Measurements from ENCODE around the gene MPG. TPM values are rescaled to one million over a fixed set of nuclear protein-coding genes. Genes with fewer than 3 reads are reported as not detected.
"Not testable (repeated sequence)": the region's sequence is repeated elsewhere in the genome, so short reads cannot be mapped to it uniquely, and the experiment has no call there.

MPG gene
- total RNA-seq, 1 donor from 2014 or later, result 72.0 TPM

- not testable (repeated sequence) for H3K9ac ChIP-seq (ENCODE audit: low read depth in 1 of 3, low read length in 3 of 3); H3K4me3 ChIP-seq (ENCODE audit: low read length in 3 of 3); H3K9me3 ChIP-seq (ENCODE audit: control insufficient read depth in 3 of 3, low read length in 3 of 3); H3K27ac ChIP-seq (ENCODE audit: low read depth, low read length); H3K4me1 ChIP-seq (ENCODE audit: control insufficient read depth in 3 of 3, insufficient read depth in 3 of 3, low read length in 3 of 3); H3K27me3 ChIP-seq (ENCODE audit: control insufficient read depth in 3 of 3, insufficient read depth in 3 of 3, low read length in 3 of 3)
- H3K36me3 ChIP-seq (ENCODE audit: control insufficient read depth in 3 of 3, insufficient read depth in 3 of 3, low read length in 3 of 3), result peaks cover 6 to 11% (median 8%) of the 10 kb centered on the region in 3 donors
These were observed 45.7 kb downstream of the MPG start for GRCh38 chr16:123558-124350.

DNA sequence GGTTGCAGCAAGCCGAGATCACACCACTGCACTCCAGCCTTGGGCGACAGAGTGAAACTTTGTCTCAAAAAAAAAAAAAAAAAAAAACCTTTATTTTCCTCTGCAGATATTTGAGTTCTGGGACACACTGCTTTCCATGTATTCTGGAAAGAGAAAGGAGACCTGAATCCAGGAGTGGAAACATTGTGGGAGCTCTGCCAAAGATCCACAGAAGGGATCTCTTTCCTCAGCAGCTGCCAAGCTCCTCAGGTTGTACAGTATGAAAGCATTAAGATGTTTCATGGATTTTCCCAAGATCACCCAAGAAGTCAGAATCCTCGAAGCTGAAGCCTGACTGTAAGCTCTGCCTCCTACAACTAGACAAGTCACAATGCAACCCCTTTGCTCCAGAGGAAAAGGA is 47.0 kb downstream of the MPG start:
- Histone ChIP-seq H3K4me3 (ENCODE audit: low read length in 3 of 3) (no peak overlapping the region), H3K36me3 (ENCODE audit: control insufficient read depth in 3 of 3, insufficient read depth in 3 of 3, low read length in 3 of 3) (peaks cover 5 to 11% (median 6%) of the 10 kb centered on the region in 3 donors)

DNA sequence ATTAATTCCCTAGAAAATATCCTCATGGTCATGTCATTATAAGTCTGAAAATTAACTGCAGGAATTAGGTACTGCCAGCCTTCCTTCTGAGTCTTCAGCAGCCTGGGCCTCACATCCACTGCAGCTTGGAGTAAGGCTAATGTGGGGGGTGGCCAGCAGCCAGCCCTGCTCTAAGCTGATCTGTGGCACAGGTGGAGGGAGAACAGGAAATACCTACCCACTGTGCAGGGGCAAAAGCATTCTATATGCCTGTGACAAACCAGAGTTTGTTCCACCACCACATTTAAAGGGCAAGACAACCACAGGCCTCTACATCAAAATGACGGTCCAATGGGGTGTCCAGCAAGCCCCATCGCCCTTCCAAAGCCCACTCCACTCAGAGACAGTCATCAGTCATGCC is 51.0 kb downstream of the MPG start:
- Histone ChIP-seq H3K4me3 (ENCODE audit: low read length in 3 of 3) (no peak overlapping the region), H3K36me3 (ENCODE audit: control insufficient read depth in 3 of 3, insufficient read depth in 3 of 3, low read length in 3 of 3) (peaks cover 0 to 5% (median 3%) of the 10 kb centered on the region in 3 donors), H3K4me1 (ENCODE audit: control insufficient read depth in 3 of 3, insufficient read depth in 3 of 3, low read length in 3 of 3) (peaks cover 0 to 2% (median 0%) of the 10 kb centered on the region in 3 donors), H3K9me3 (ENCODE audit: control insufficient read depth in 3 of 3, low read length in 3 of 3) (no peaks in the 10 kb centered on the region), H3K27me3 (ENCODE audit: control insufficient read depth in 3 of 3, insufficient read depth in 3 of 3, low read length in 3 of 3) (no peaks in the 10 kb centered on the region), H3K9ac (ENCODE audit: low read depth in 1 of 3, low read length in 3 of 3) (no peak overlapping the region), H3K27ac (ENCODE audit: low read depth, low read length) (no peak overlapping the region)

More for the DNA sequence above, 47.0 kb downstream of the MPG start:
- Histone ChIP-seq H3K27me3 (ENCODE audit: control insufficient read depth in 3 of 3, insufficient read depth in 3 of 3, low read length in 3 of 3) (no peaks in the 10 kb centered on the region), H3K9me3 (ENCODE audit: control insufficient read depth in 3 of 3, low read length in 3 of 3) (no peaks in the 10 kb centered on the region), H3K9ac (ENCODE audit: low read depth in 1 of 3, low read length in 3 of 3) (no peak overlapping the region), H3K4me1 (ENCODE audit: control insufficient read depth in 3 of 3, insufficient read depth in 3 of 3, low read length in 3 of 3) (peaks cover 0 to 4% (median 2%) of the 10 kb centered on the region in 3 donors), H3K27ac (ENCODE audit: low read depth, low read length) (no peak overlapping the region)

DNA sequence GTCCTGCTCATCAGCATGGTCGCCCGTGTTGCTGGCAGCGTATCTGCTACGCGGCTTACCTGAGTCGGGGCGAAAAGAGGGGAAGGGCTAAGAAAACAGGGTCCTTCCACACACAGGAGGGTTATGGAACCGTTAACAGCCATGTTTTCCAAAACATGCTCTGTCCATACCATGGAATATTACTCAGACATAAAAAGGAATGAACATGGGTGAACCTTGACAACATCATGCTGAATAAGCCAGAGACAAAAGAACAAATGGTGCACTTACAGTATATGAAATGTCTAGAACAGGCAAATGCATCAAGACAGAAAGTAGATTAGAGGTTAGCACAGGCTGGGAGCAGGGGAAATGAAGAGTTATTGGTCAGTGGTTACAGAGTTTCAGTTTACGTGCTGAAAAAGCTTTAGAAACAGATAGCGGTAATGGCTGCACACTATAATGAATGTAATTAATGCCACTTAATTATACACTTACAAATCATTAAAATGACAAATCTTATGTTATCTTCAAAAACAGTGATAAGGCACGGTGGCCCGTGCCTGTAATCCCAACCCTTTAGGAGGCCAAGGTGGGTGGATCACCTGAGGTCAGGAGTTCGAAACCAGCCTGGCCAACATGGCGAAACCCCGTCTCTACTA is 52.6 kb downstream of the MPG start:
- Histone ChIP-seq H3K27ac (ENCODE audit: low read depth, low read length) (no peak overlapping the region), H3K4me1 (ENCODE audit: control insufficient read depth in 3 of 3, insufficient read depth in 3 of 3, low read length in 3 of 3) (peaks cover 0 to 2% (median 0%) of the 10 kb centered on the region in 3 donors), H3K4me3 (ENCODE audit: low read length in 3 of 3) (no peak overlapping the region), H3K36me3 (ENCODE audit: control insufficient read depth in 3 of 3, insufficient read depth in 3 of 3, low read length in 3 of 3) (peaks cover 0 to 7% (median 3%) of the 10 kb centered on the region in 3 donors), H3K27me3 (ENCODE audit: control insufficient read depth in 3 of 3, insufficient read depth in 3 of 3, low read length in 3 of 3) (no peaks in the 10 kb centered on the region), H3K9ac (ENCODE audit: low read depth in 1 of 3, low read length in 3 of 3) (no peak overlapping the region), H3K9me3 (ENCODE audit: control insufficient read depth in 3 of 3, low read length in 3 of 3) (no peaks in the 10 kb centered on the region)

DNA sequence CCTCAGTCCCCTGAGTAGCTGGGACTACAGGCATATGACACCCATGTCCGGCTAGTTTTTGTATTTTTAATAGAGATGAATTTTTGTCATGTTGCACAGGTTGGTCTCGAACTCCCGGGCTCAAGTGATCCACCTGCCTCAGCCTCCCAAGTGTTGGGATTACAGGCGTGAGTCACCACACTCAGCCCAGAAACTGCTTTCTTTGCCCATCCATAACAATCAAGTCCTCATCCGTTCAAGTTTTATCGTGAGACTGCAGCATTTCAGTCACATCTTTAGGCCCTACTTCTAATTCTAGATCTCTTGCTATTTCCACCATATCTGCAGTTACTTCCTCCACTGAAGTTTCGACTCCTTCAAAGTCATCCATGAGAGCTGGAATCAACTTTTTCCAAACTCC is 54.1 kb downstream of the MPG start:
- no peaks in the 10 kb centered on the region for H3K27me3 ChIP-seq (ENCODE audit: control insufficient read depth in 3 of 3, insufficient read depth in 3 of 3, low read length in 3 of 3)
- H3K4me3 ChIP-seq (ENCODE audit: low read length in 3 of 3), result no peak overlapping the region
- peaks cover 0 to 7% (median 3%) of the 10 kb centered on the region in 3 donors for H3K36me3 ChIP-seq (ENCODE audit: control insufficient read depth in 3 of 3, insufficient read depth in 3 of 3, low read length in 3 of 3)
- no peak overlapping the region for H3K9ac ChIP-seq (ENCODE audit: low read depth in 1 of 3, low read length in 3 of 3)
- no peak overlapping the region for H3K27ac ChIP-seq (ENCODE audit: low read depth, low read length)
- H3K9me3 ChIP-seq (ENCODE audit: control insufficient read depth in 3 of 3, low read length in 3 of 3), result no peaks in the 10 kb centered on the region
- H3K4me1 ChIP-seq (ENCODE audit: control insufficient read depth in 3 of 3, insufficient read depth in 3 of 3, low read length in 3 of 3), result peaks cover under 1 to 2% (median 1%) of the 10 kb centered on the region in 3 donors

DNA sequence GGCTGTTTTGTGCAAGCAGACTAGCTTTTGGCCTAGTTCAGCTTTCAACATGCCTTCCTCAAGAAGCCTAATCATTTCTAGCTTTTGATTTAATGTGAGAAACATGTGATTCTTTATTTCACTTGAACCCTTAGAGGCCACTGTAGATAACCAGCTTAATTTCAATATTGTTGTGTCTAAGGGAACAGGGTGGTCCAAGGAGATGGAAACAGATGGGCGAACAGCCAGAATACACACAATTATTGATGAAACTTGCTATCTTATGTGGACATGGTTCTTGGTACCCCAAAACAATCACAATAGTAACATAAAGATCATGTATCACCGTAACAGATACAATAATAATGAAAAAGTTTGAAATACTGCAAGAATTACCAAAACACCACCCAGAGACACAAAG is 55.7 kb downstream of the MPG start:
- H3K9me3 ChIP-seq (ENCODE audit: control insufficient read depth in 3 of 3, low read length in 3 of 3), result no peaks in the 10 kb centered on the region

More for the DNA sequence above, 55.7 kb downstream of the MPG start:
- Histone ChIP-seq H3K27ac (ENCODE audit: low read depth, low read length) (no peak overlapping the region), H3K27me3 (ENCODE audit: control insufficient read depth in 3 of 3, insufficient read depth in 3 of 3, low read length in 3 of 3) (no peaks in the 10 kb centered on the region), H3K36me3 (ENCODE audit: control insufficient read depth in 3 of 3, insufficient read depth in 3 of 3, low read length in 3 of 3) (peaks cover 0 to 7% (median 3%) of the 10 kb centered on the region in 3 donors), H3K4me3 (ENCODE audit: low read length in 3 of 3) (no peak overlapping the region), H3K9ac (ENCODE audit: low read depth in 1 of 3, low read length in 3 of 3) (no peak overlapping the region), H3K4me1 (ENCODE audit: control insufficient read depth in 3 of 3, insufficient read depth in 3 of 3, low read length in 3 of 3) (peaks cover 4 to 7% (median 7%) of the 10 kb centered on the region in 3 donors)

Small RNA genes lying within 50 kb of the gene (small RNA-seq; reads per million reads assigned to genes)
- gene Z69720.2, result not detected

Other genes starting within 250 kb of the MPG start
- gene POLR3K, start 24.6 kb upstream of the MPG start, total RNA-seq, result 4.2 TPM
- 16.2 TPM for gene SNRNP25, start 24.4 kb upstream of the MPG start, total RNA-seq
- gene RHBDF1, start 5.6 kb upstream of the MPG start, total RNA-seq, result 19.8 TPM
- gene NPRL3, start 60.4 kb downstream of the MPG start, total RNA-seq, result 12.5 TPM
- gene HBZ, start 74.4 kb downstream of the MPG start, total RNA-seq, result 1.0 TPM
- gene HBM, start 87.8 kb downstream of the MPG start, total RNA-seq, result 151 TPM
- 5,761 TPM for gene HBA2, start 94.7 kb downstream of the MPG start, total RNA-seq
- 2,922 TPM for gene HBA1, start 98.5 kb downstream of the MPG start, total RNA-seq
- 14.1 TPM for gene HBQ1, start 102.2 kb downstream of the MPG start, total RNA-seq
- 38.1 TPM for gene LUC7L, start 151.2 kb downstream of the MPG start, total RNA-seq
- gene FAM234A, start 156.6 kb downstream of the MPG start, total RNA-seq, result 23.5 TPM
- 0.52 TPM for gene RGS11, start 197.7 kb downstream of the MPG start, total RNA-seq
- gene ARHGDIG, start 202.4 kb downstream of the MPG start, total RNA-seq, result 1.0 TPM
- gene PDIA2, start 204.9 kb downstream of the MPG start, total RNA-seq, result under 0.01 TPM